Fibroblast of mammary gland (primary cell): ENCODE measurements around the gene SLC8A2.
"Not testable (repeated sequence)": the region's sequence is repeated elsewhere in the genome, so short reads cannot be mapped to it uniquely, and the experiment has no call there.

Source experiments
- DNase-seq: peaks from one replicate; pipeline ENCODE4 v3.0.0-alpha.2; 2010; ENCODE audit warnings: low read depth
- H3K4me3 ChIP-seq: 2 replicates; pipeline ENCODE4 v1.5.1; 2011; ENCODE audit warnings: low read depth, mild to moderate bottlenecking, low read length, moderate library complexity; ENCODE audit not compliant: control insufficient read depth
- TF ChIP-seq, protein P1 (sequence below): conservative IDR thresholded peaks from 2 replicates; pipeline ENCODE4 v1.5.1; 2011; ENCODE audit warnings: low read depth, low read length, inconsistent platforms; ENCODE audit not compliant: control insufficient read depth, insufficient read depth

SLC8A2 gene

DNA sequence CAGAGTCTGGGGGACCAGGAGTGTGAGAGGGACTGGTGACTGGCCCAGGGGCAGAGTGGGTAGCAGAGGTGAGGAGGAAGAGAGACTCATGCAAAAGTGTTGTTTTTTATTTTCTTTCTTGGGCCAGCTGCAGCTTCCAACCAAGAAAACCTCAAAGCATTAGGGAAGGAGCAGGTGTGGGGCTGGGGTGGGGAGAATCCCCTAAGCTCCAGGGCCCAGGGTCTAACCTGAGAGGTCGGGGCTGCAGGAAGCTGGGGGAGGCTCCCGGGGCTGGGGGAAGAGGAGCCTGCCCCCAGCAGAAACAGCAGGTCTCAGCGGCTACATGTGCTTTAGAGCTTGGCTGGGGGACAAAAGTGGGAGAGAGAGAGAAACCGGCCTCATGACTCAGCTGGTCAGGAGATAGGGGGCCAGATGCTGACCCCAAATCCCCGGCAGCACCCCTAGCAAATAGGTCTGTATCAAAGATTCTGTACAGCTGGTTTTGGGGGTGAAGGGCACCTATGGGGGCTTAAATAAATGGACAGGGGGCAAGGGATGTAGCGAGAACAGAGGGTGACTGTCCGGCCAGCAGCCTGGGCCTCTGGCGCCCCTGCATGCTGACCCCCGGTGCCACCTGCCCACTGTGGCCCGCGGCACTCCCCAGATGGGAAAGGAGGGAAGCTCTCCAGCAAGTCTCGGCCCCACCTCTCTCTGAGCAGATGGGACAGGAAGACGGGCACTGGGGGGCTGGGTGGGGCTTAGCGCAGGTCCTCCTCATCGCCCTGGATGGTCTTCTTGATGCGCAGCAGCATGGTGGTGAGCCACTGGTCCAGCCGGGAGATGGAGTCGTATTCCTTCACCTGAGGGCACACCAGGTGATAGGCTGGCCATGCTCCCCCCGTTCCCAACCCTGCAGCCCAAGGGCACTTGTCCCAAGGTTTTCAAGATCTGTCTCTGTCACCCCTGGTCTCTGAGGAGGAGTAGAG lies 16.1 kb upstream of the SLC8A2 start:
- TF ChIP-seq, protein P1, sequence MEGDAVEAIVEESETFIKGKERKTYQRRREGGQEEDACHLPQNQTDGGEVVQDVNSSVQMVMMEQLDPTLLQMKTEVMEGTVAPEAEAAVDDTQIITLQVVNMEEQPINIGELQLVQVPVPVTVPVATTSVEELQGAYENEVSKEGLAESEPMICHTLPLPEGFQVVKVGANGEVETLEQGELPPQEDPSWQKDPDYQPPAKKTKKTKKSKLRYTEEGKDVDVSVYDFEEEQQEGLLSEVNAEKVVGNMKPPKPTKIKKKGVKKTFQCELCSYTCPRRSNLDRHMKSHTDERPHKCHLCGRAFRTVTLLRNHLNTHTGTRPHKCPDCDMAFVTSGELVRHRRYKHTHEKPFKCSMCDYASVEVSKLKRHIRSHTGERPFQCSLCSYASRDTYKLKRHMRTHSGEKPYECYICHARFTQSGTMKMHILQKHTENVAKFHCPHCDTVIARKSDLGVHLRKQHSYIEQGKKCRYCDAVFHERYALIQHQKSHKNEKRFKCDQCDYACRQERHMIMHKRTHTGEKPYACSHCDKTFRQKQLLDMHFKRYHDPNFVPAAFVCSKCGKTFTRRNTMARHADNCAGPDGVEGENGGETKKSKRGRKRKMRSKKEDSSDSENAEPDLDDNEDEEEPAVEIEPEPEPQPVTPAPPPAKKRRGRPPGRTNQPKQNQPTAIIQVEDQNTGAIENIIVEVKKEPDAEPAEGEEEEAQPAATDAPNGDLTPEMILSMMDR, result no peak
- no peak for DNase-seq
- H3K4me3 ChIP-seq, result no peak overlapping the region

DNA sequence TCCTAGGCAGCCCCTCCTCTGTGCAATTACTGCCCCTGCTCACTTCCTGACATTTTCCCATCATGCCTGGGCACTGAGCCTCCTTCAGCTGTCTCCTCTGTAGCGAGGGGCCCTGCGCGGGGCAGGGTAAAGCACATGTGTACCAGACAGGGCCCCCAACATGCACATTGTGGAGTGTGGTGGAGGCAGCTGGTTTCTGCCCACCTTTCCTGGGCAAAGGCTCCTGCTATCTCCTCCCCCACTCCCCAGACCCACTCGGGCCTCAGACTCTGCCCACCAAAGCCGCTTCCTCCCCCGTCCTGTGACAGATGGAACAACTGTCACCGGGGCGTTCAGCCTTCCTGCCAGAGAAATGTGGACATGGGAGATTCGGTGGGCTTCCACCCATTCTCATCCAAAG lies 15.2 kb upstream of the SLC8A2 start:
- TF ChIP-seq, protein P1, result no peak
- H3K4me3 ChIP-seq, result no peak overlapping the region
- DNase-seq, result no peak

DNA sequence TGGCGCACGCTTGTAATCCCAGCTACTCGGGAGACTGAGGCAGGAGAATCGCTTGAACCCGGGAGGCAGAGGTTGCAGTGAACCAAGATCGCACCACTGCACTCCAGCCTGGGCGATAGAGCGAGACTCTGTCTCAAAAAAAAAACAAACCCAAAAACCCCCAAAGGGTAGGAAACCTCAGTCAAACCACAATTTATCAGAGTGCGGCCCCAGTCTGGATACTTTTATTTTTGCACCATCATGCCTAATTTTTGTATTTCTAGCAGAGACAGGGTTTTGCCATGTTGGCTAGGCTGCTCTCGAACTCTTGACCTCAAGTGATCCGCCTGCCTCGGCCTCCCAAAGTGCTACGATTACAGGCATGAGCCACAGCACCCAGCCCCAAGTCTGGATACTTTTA lies 14.5 kb upstream of the SLC8A2 start:
- not testable (repeated sequence) for H3K4me3 ChIP-seq, DNase-seq

DNA sequence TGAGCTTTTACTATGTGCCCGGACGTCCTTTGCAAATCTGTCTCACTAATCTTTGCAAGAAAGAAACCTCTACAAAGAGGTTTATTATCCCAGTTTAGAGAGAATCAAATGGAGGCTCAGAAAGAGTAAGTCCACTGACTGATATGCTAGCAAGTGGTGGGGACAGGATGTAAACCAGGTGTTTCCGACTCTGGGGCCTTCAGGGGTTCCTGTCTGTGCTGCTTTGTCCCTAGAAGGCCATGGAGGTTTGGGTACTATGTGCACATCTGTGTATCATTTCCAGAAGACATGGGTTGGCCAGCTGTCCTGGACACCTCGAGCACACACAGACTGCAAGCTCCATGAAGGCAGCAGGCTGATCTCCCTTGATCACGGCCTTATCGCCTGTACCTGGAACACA lies 13.5 kb upstream of the SLC8A2 start:
- no peak overlapping the region for H3K4me3 ChIP-seq
- DNase-seq, result no peak
- TF ChIP-seq, protein P1, result no peak

DNA sequence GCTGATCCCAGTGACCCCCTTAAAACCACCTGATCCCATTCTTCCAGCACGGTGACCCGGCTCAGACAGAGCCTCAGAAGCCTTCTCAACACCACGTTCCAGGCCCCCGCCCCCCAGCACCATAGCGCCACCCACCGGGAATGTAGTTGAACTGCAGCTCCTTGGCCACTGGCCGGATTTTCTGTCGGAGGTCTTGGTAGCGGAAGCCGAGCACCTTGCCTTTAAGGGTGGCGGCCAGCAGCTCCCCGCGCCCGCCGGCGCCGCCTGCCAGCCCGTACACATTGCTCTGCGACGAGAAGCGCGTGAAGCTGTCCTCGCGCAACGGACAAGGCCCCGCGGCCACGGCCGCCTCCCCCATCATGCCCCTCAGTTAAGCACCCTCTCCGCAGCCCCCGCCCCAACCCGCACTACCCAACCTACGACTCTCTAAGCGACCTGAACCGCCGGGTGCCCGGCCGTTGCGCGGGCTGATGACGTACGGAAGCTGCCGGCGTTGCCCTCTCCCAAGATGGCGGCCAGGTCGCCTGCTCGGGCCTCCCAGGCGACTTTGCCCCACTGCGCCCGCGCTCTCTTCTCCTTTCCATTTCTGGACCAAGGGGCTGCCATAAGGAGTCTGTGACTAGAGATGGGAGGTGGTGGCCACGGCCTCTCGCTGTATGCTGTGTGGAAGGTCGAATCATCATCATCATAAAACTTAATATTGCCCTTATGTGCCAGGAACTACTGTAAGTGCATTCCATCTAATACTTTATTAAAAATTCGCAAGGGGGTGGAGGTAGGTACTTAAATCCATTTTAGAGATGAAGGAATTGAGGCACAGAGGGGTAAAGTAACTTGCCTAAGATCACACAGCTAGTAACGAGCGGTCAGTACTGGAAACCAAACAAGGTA lies 12.4 kb upstream of the SLC8A2 start, which contains the start of gene KPTN:
TSS of gene KPTN (minus strand) at position 420 of the 891 bp plus-strand sequence. CDS start at position 361, 59 bp downstream.
- peak within 1 kb of the TSS; percentile 86 for H3K4me3 ChIP-seq
- DNase-seq, result peak; percentile 88
- TF ChIP-seq, protein P1, result peak; percentile 88

DNA sequence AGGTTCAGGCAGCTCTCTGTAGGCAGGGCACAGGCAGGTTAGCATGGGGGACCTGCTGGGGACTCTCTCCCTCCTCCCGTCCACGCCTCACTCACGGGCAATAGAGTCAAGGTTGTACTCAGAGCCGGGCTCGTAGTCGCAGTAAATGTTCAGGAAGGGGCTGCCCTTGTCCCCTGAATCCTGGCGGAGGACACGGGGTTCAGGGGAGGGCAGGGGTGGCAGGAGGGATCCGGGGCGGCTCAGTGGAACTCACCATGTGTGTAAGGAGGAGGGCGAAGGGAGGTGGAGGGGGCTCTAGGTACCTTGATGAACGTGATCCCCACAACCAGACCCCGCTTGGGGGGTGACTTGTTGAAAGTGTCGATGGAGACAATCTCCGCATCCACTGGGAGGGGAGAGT lies 11.5 kb upstream of the SLC8A2 start:
- TF ChIP-seq, protein P1, result no peak
- DNase-seq, result no peak
- peak overlapping the region; percentile 86 for H3K4me3 ChIP-seq

DNA sequence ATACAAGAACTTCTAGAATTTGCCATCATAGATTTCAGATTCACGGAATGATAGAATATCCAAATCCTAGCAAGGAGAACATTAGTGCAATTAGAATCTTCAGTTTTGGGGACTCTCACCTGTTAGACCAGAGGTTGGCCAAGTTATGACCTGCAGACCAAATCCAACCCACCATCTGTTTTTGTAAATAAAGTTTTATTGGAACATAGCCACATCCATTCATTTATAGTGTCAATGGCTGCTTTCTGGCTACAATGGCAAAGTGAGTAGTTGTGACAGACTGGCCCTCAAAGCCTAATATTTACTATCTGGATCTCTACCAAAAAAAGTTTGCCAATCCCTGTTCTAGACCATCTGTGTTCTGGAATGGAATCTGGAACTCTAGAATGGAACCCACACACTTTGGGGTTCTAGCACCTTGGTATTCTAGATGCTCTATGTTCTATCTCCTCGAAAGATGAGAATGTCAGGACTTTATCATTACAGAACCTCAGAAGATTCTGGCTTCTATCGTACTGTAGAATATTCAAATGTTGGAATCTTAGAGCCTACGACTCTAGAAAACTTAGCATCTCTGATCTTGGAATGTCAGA lies 9.9 kb upstream of the SLC8A2 start:
- H3K4me3 ChIP-seq, result no peak overlapping the region
- DNase-seq, result no peak
- TF ChIP-seq, protein P1, result no peak
